GM18867 (cell line): ENCODE measurements around the gene MDN1.
"Not testable (repeated sequence)": the region's sequence is repeated elsewhere in the genome, so short reads cannot be mapped to it uniquely, and the experiment has no call there.

Source experiments
- ATAC-seq: cut with Tn5 transposase; IDR thresholded peaks from one replicate; pipeline ENCODE4 v1.9.1; 2021; ENCODE audit warnings: mild to moderate bottlenecking, moderate library complexity; ENCODE audit not compliant: unreplicated experiment

MDN1 gene

GRCh38 chr6:89775150-89775549 lies 44.4 kb downstream of the MDN1 start:
- ATAC-seq: no peak

GRCh38 chr6:89769572-89769971 lies 50.0 kb downstream of the MDN1 start:
- no peak for ATAC-seq

GRCh38 chr6:89768324-89768723 lies 51.3 kb downstream of the MDN1 start:
- no peak for ATAC-seq

GRCh38 chr6:89763550-89763949 lies 56.0 kb downstream of the MDN1 start:
- no peak for ATAC-seq

GRCh38 chr6:89758830-89759229 lies 60.8 kb downstream of the MDN1 start:
- ATAC-seq: no peak

- ATAC-seq: no peak
Measured at GRCh38 chr6:89750338-89750737, 69.3 kb downstream of the MDN1 start.

- ATAC-seq: no peak
Measured at GRCh38 chr6:89749918-89750317, 69.7 kb downstream of the MDN1 start.

GRCh38 chr6:89745716-89746115 lies 73.9 kb downstream of the MDN1 start:
- ATAC-seq: no peak

- no peak for ATAC-seq
Measured at GRCh38 chr6:89745096-89745495, 74.5 kb downstream of the MDN1 start.

- ATAC-seq: no peak
Measured at GRCh38 chr6:89736893-89737292, 82.7 kb downstream of the MDN1 start.

- no peak for ATAC-seq
Measured at GRCh38 chr6:89734526-89734925, 85.1 kb downstream of the MDN1 start.

GRCh38 chr6:89731924-89732567 lies 87.5 kb downstream of the MDN1 start:
- ATAC-seq: no peak

- not testable (repeated sequence) for ATAC-seq
Measured at GRCh38 chr6:89731262-89731661, 88.3 kb downstream of the MDN1 start.

- peak; percentile 57 for ATAC-seq
Measured at GRCh38 chr6:89729818-89730217, 89.8 kb downstream of the MDN1 start.

GRCh38 chr6:89727501-89727900 lies 92.1 kb downstream of the MDN1 start:
- ATAC-seq: no peak

GRCh38 chr6:89724981-89725380 lies 94.6 kb downstream of the MDN1 start:
- ATAC-seq: no peak

GRCh38 chr6:89723046-89723445 lies 96.5 kb downstream of the MDN1 start:
- ATAC-seq: no peak

GRCh38 chr6:89716532-89716931 lies 103.1 kb downstream of the MDN1 start:
- no peak for ATAC-seq

- no peak for ATAC-seq
Measured at GRCh38 chr6:89711801-89712200, 107.8 kb downstream of the MDN1 start.

- no peak for ATAC-seq
Measured at GRCh38 chr6:89708316-89708715, 111.3 kb downstream of the MDN1 start.

GRCh38 chr6:89707766-89708165 lies 111.8 kb downstream of the MDN1 start:
- ATAC-seq: no peak

GRCh38 chr6:89706121-89706520 lies 113.5 kb downstream of the MDN1 start:
- no peak for ATAC-seq

GRCh38 chr6:89703292-89703691 lies 116.3 kb downstream of the MDN1 start:
- ATAC-seq: no peak
